Retinal pigment epithelial cell (primary cell): ENCODE results near the gene HIPK2.

Experiments used
- DNase-seq: peaks from one replicate; pipeline ENCODE4 v3.0.0-alpha.2; 2010; ENCODE audit warnings: low read depth
- H3K4me3 ChIP-seq: 2 replicates; pipeline ENCODE4 v1.5.1; 2011; ENCODE audit warnings: mild to moderate bottlenecking, low read length, control low read depth, moderate library complexity
- TF ChIP-seq, protein P1 (sequence below): conservative IDR thresholded peaks from 2 replicates; pipeline ENCODE4 v1.5.1; 2011; ENCODE audit warnings: low read depth, low read length, control low read depth, inconsistent platforms

HIPK2 gene

DNA sequence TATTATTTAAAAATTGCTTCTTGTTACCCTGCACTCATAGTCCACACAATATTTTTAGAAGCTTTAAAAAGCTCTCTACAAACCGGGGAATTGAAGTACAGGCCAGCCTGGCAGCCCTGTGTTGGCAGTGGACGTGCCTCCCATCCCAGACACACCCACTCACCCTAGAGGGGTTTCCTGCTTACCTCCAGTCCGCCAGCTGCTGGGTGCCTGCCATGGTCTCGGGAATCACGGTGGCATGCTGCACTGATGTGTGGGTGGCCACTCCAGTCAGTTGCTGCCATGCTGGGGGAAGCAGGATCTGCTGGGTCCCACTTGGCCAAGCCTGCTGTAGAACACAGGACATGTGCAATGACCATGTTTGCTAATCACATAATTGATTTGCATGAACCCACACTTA, 173.9 kb downstream of the HIPK2 start:
- no peak overlapping the region for H3K4me3 ChIP-seq
- TF ChIP-seq, protein P1, sequence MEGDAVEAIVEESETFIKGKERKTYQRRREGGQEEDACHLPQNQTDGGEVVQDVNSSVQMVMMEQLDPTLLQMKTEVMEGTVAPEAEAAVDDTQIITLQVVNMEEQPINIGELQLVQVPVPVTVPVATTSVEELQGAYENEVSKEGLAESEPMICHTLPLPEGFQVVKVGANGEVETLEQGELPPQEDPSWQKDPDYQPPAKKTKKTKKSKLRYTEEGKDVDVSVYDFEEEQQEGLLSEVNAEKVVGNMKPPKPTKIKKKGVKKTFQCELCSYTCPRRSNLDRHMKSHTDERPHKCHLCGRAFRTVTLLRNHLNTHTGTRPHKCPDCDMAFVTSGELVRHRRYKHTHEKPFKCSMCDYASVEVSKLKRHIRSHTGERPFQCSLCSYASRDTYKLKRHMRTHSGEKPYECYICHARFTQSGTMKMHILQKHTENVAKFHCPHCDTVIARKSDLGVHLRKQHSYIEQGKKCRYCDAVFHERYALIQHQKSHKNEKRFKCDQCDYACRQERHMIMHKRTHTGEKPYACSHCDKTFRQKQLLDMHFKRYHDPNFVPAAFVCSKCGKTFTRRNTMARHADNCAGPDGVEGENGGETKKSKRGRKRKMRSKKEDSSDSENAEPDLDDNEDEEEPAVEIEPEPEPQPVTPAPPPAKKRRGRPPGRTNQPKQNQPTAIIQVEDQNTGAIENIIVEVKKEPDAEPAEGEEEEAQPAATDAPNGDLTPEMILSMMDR: no peak
- no peak for DNase-seq

DNA sequence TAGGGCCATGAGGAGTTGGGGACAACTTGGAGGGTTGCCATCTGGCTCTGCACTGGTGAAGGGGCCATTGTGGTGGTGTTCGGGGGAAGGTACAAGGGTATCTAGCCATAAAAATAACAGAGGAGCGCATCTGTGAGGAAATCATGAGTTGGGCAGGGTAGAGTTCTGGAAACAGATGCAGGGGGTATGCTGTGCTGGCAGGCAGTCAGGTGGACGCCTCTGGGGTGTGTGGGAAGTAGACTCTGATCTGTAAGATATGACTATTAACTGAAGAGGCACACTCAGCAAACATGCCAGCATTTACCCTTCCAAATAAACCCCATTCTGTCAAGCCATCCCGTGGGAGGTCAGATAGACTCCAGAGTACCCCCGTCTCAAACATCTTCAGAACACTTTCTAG, 174.5 kb downstream of the HIPK2 start:
- no peak overlapping the region for H3K4me3 ChIP-seq
- TF ChIP-seq, protein P1: no peak
- DNase-seq: no peak

DNA sequence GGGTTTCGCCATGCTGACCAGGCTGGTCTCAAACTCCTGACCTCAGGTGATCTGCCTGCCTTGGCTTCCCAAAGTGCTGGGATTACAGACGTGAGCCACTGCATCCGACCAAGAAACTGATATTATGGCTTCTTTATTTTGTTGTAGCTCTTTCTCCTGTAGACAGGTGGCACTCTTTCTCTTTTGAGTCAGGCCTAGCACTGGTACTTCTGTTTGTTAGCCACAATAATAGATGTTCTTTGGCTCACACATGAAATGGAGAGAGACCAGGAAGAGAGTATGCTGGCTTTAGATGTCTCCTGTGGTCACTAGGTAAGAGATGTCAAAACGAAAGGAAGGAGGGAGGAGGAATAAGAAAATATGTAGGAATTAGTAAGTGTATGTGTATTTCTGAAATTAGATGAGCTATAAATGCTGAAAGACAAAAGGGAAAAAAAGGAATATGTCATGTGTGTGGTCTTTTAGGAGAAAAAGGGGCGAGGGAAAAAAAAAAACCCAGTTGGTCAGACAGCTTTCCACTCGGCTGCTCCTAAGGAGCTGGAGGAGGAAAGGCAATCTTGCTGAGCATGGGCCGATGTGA, 175.6 kb downstream of the HIPK2 start:
- H3K4me3 ChIP-seq: no peak overlapping the region
- peak; percentile 6 for DNase-seq
- TF ChIP-seq, protein P1: peak; percentile 69

DNA sequence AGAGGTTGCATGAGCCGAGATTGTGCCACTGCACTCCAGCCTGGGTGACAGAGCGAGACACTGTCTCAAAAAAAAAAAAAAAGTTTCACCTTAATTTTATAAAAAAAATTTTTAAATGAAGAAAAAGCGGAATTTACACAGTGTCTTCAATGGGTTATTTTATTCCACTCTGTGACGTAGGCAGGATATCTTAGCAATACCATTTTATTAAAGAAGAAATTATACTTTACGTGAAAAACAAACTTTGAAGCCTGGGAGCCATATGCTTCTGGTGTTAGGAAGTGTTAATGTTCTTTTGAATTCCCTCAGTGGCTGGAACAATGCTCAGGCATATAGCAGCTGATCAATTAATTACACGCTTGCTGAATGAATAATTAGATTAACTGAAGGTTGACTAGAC, 176.6 kb downstream of the HIPK2 start:
- TF ChIP-seq, protein P1: no peak
- no peak for DNase-seq
- no peak overlapping the region for H3K4me3 ChIP-seq

DNA sequence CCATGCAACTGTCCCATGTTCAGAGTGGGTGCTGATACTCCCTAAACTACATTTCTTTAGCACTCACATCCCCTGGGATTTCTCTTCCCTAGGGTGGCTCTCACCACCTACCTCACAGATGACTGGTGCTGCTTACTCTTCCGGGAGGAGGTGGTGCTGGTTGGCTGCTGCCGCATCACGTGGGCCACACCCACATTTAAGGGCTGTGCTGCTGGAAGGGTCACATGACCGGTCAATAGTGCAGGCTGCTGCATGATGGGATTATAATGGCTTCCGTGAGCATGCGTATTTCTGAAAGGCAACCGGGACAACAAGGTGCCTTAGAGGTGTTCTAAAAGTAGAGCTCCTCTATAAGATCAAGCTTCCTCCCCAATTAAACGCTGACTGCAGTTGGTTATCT, 177.5 kb downstream of the HIPK2 start:
- no peak for DNase-seq
- no peak overlapping the region for H3K4me3 ChIP-seq
- TF ChIP-seq, protein P1: no peak

DNA sequence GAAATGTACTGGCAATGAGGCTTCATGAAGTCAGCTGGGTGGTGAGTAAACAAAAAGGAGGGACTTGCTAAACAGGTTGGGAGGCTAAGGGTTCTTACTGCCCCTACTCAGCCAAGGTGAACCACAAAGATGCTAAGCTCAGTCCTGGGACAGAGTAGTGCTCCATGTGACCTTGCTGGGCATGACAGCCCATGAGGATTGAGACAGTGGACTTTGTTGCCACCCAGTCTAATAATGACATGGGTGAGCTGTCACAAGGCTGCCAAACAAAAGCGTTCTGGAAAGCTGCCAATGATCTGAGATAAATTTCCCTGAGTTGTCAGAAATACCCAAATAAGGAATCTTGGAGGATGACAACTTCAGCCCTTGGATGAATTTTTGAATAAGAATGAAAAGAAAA, 179.2 kb downstream of the HIPK2 start:
- TF ChIP-seq, protein P1: no peak
- DNase-seq: peak; percentile 17
- H3K4me3 ChIP-seq: no peak overlapping the region

DNA sequence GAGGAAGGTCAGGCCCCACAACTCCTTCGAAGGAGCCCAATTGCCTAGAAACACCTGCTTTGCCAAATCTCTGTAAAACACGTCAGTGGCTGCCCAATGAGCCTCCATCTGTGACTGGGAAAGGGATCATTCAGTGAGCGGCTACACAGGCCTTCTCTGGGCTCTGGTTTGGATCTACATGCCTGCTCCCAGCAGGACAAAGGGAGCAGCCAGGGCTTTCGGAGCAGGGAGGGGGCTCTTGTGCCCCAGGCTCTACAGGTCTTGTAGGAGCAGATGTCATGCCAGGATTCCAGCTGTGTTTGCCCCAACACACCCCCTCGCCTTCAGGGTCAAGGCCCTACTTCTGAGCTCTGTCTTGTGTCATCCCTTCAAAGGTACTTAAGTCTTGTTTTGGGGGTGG, 180.8 kb downstream of the HIPK2 start:
- no peak overlapping the region for H3K4me3 ChIP-seq
- DNase-seq: no peak
- TF ChIP-seq, protein P1: no peak
